ENCODE results near the gene BBS9.
"Not testable (repeated sequence)": the region's sequence is repeated elsewhere in the genome, so short reads cannot be mapped to it uniquely, and the experiment has no call there.

BBS9 gene

GRCh38 chr7:33286501-33286900 lies 157.1 kb downstream of the BBS9 start:
- no peak for DNase-seq

DNA sequence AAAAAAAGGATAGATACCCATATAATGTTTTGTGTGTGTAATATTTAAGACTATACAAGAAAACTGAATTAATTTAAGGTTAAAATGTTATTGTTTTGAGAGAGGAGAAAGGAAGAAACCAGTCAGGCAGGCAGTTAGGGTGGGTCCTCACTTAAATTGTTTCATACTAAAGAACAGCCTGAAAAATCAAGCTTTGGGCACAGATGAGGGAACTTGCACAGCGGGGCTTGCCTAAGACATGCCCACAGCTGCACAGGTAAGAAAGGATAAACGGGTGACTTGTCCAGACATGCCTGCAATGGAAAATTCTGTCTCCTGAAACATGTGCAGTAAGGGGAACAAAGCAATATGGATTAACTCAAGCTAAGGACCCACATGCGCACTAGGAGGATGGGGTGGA lies 158.4 kb downstream of the BBS9 start:
- DNase-seq, result no peak

DNA sequence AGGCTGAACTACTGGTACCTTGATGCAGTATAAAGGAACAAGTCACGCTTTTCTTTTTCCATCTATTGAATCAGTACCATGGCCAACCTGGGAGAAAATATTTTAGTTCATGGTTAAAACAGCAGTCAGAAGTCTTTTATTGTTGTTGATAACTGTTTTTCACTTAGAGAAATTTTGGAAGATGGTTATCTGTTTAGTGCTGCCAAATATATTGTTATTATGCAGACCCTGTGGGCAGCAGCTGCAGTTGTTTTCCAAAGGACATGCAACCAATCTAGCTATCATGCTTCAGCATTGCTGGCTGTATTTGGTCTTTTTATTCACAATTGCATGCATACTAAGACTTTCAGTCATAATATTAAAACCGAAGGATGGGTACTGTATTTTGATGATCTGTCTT lies 169.5 kb downstream of the BBS9 start:
- DNase-seq, result no peak

- no peak for DNase-seq
Observed at GRCh38 chr7:33299425-33299824, 170.1 kb downstream of the BBS9 start.

GRCh38 chr7:33300131-33300530 lies 170.8 kb downstream of the BBS9 start:
- DNase-seq, result no peak

- DNase-seq, result no peak
Observed at GRCh38 chr7:33300742-33301141, 171.4 kb downstream of the BBS9 start.

DNA sequence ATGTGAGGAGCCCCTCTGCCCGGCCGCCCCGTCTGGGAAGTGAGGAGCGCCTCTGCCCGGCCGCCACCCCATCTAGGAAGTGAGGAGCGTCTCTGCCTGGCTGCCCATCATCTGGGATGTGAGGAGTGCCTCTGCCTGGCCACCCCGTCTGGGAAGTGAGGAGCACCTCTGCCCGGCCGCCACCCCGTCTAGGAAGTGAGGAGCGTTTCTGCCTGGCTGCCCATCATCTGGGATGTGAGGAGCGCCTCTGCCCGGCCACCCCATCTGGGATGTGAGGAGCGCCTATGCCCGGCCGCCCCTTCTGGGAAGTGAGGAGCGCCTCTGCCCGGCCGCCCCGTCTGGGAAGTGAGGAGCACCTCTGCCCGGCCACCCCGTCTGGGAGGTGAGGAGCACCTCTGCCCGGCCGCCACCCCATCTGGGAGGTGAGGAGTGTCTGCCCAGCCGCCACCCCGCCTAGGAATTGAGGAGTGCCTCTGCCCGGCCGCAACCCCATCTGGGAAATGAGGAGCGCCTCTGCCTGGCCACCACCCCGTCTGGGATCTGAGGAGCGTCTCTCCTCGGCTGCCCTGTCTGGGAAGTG lies 174.7 kb downstream of the BBS9 start:
- DNase-seq, result not testable (repeated sequence)

DNA sequence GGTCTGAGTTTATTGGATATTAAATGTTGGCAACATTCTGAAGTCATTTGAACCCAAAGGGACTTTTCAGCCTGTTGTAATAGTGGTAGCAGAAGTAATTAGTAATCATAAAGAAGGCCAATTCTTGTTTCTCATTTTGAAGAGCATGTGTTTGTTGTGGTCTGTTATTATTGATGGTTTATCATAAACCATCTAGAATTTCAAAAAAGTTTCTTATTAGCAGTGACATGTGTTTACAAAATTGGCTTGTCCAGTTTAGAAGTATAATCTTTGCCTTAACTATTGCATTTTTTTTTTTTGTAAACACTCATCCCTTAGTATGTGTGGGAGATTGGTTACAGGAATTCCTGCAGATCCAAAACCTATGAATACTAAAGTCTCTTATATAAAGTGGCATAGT lies 177.8 kb downstream of the BBS9 start:
- no peak for DNase-seq

GRCh38 chr7:33310546-33310945 lies 181.2 kb downstream of the BBS9 start:
- DNase-seq, result no peak

DNA sequence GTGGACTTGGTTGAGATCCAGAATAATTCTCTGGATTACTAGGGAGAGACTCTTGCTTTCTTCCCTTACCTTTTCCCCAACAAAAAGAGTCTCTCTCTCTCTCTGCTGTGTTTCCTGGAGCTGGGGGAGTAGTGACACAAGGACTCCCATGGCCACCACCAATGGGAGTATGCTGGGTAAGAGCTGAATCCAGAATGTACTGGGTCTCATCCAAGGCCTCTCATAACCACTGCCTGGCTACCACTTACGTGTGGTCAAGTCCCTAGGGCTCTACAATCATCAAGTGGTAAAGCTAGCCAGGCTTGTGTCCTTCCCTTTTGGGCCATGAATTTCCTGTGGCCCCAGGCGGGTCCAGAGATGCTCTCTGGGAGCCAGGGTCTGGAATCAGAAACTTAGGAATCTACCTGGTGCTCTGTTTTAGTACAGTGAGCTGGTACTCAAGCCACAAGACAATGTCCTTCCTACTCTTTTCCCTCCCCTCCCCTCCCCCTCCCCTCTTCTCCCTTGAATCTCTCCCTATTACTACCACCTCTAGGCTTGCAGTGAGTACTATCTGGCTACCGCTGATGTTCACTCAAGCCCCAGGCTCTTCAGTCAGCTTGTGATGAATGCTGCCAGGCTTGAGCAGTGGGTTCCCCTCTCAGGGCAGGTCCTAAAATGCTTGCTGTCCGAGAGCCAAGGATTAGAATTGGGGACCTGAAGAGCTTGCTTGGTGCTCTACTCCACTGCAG lies 196.6 kb downstream of the BBS9 start:
- DNase-seq, result no peak

GRCh38 chr7:33326485-33326848 lies 197.1 kb downstream of the BBS9 start:
- DNase-seq, result no peak

GRCh38 chr7:33327427-33327826 lies 198.1 kb downstream of the BBS9 start:
- DNase-seq, result no peak

DNA sequence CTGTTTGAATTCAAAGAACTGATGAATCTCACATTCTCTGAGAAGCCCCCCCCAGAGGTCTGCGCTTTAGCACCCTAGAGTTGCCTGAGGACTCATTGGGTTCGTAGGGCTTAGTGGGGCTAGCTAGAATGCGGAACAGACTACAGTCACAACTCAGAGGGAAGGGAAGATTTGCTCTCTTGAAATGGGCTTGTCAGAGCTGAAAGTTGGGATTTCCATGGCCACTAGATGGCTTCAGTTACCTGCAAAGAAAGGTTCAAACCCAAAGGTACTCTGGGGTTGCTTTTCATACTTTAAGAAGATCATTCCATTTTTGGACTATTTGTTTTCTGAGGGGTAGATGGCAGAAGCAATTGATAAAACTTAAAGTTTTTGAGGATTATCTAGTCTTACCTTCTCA lies 205.0 kb downstream of the BBS9 start:
- no peak for DNase-seq

DNA sequence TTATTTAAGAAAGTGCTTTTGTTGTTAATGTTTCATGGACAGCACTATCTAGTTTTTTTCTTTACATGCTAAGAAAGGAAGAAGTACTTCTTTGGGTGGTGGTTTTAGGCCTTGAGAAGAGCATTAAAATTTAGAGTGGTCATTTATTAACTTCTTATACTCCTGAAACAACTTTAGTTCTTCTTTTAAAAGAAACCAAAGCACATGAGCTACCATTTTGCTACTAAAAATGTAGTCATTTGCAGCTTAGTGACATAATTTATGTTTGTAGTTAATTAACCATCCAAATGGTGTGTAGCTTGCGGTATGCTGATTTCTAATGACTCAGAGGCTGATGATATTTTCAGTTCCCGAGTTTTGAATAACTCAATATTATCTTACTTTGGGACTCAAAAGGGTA lies 207.5 kb downstream of the BBS9 start:
- no peak for DNase-seq

- DNase-seq, result no peak
Observed at GRCh38 chr7:33339074-33339790, 209.9 kb downstream of the BBS9 start.

DNA sequence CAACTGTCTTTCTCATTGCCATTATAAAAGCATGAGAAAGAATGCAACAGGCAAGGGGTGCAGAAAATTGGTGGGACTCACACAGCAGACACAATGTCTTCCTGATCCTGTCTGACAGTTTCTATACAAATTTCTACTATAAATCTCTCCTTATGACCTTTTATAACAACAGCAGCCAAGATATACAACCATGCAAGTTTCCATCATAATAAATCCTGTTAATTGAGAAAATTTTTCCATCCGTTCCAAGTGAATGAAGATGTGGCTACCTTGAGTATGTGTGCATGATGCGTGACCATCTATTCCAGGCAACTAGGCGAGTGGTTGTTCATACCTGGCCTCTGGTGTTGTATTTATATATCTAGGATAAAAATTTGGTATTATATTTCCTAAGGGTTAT lies 216.7 kb downstream of the BBS9 start:
- no peak for DNase-seq

DNA sequence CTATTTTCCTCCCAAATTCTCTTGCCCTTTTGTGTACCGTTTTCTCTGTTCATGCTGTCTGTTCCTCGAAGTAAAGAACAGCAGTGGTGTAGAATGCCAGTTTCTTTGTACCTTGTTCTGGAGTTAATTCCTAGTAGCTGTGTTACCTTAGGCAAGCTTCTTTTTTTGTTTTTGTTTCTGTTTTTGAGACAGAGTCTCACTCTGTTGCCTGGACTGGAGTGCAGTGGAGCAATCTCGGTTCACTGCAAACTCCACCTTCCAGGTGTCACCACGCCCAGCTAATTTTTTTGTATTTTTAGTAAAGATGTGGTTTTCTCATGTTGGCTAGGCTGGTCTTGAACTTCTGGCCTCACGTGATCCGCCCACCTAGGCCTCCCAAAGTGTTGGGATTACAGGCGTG lies 221.2 kb downstream of the BBS9 start:
- DNase-seq, result no peak

GRCh38 chr7:33351709-33352108 lies 222.3 kb downstream of the BBS9 start:
- no peak for DNase-seq

DNA sequence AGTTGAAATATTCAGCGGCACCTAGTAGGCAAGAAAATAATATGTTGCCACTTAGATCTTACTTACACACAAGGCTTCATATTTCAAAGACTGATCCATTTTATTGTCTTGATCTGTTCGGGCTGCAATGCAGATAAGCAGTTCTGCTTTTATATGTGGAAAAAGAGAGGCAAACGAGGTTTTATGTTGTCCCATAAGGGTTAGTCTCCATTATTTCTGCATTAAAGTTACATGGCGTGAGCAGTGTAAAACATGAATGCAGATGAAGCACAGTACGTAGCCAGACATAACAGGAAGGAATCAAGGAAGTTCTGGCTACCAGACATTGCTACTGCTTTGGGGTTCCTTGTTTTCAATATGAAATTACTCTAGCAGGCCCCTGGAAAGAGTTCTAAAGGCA lies 224.8 kb downstream of the BBS9 start:
- no peak for DNase-seq

DNA sequence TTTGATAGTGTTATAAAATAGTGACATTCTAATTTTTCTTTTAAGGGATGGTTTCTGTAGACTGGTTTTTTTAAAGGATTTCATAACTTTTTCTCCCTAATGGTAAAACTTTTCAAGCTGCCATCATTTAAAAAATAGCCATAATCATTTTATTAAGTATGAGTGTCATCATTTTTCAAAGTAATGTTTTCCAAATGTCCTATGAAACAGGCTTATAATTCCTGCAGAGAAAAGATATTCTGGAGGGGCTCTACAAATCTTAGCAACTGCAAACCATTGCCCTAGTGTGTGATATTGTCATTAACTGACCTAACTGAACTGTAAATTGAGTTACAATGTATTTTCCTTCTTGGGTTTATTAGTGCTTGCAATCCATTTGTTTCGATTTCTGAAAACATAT lies 226.0 kb downstream of the BBS9 start:
- DNase-seq, result no peak

- no peak for DNase-seq
Observed at GRCh38 chr7:33356336-33356735, 227.0 kb downstream of the BBS9 start.

- DNase-seq, result no peak
Observed at GRCh38 chr7:33357846-33358245, 228.5 kb downstream of the BBS9 start.

DNA sequence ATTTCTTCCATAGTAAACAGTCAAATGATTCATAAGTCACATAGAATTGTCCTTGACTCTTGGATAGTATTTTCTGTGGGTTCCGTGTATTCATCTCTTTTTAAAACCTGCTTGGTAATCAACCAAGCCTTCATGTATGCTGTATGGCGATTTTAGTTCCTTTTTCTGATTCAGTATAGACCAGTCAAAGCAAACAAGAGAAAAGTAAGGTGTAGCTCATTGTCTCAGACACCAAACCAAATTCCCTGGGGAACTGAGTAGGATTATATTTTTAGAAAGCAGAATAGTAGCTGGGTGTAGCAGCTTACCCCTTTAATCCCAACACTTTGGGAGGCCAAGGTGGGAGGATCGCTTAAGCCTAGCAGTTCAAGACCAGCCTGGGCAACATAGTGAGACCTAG lies 240.5 kb downstream of the BBS9 start:
- DNase-seq, result no peak

- DNase-seq, result no peak
Observed at GRCh38 chr7:33373195-33373594, 243.8 kb downstream of the BBS9 start.

Data from activated naive CD4-positive, alpha-beta T cell treated with anti-CD3 and anti-CD28 coated beads, Interleukin-2, amount 50 U/mL, for 16 hours (primary cell).